HG03378 (cell line): ENCODE measurements around the gene MCF2L2.
A peak's percentile ranks its signal among the peaks of the same experiment; 100 is the strongest.
"Not testable (repeated sequence)": the region's sequence is repeated elsewhere in the genome, so short reads cannot be mapped to it uniquely, and the experiment has no call there.

ENCODE experiments used
- ATAC-seq: cut with Tn5 transposase; IDR thresholded peaks from one replicate; pipeline ENCODE4 v1.9.1; 2021; ENCODE audit warnings: mild to moderate bottlenecking, moderate library complexity; ENCODE audit not compliant: unreplicated experiment

The MCF2L2 gene

GRCh38 chr3:183443395-183444385 lies 15.3 kb upstream of the MCF2L2 start:
- no peak for ATAC-seq

DNA sequence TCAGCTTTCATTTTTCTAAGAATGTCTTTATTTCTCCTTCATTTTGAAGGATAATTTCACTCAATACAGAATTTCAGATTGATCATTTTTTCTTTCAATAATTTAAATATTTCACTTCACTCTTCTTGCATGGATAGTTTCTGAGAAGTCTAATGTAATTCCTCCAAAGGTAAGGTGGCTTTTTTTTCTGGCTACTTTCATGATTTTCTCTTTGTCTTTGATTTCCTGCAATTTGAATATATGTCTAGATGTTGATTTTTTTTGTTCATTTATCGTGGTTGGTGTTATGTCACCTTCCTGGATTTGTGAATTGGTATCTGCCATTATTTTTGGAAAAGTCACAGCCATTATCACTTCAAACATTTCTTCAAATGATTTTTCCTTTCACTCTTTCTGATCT lies 14.6 kb upstream of the MCF2L2 start:
- no peak for ATAC-seq

DNA sequence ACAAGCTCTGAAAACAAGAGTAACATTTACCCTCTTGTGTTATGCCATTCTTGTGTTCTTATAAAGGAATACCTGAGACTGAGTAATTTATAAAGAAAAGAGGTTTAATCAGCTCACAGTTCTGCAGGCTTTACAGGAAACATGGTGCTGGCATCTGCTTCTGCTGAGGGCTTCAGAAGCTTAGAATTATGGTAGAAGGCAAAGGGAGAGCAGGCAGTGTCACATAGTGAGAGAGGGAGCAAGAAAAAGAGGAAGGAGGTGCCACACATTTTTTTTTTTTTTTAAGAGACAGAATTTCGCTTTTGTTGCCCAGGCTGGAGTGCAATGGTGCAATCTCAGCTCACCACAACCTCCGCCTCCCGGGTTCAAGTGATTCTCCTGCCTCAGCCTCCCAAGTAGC lies 12.1 kb upstream of the MCF2L2 start:
- not testable (repeated sequence) for ATAC-seq

GRCh38 chr3:183439515-183439914 lies 11.1 kb upstream of the MCF2L2 start:
- no peak for ATAC-seq

GRCh38 chr3:183438735-183439134 lies 10.3 kb upstream of the MCF2L2 start:
- no peak for ATAC-seq

DNA sequence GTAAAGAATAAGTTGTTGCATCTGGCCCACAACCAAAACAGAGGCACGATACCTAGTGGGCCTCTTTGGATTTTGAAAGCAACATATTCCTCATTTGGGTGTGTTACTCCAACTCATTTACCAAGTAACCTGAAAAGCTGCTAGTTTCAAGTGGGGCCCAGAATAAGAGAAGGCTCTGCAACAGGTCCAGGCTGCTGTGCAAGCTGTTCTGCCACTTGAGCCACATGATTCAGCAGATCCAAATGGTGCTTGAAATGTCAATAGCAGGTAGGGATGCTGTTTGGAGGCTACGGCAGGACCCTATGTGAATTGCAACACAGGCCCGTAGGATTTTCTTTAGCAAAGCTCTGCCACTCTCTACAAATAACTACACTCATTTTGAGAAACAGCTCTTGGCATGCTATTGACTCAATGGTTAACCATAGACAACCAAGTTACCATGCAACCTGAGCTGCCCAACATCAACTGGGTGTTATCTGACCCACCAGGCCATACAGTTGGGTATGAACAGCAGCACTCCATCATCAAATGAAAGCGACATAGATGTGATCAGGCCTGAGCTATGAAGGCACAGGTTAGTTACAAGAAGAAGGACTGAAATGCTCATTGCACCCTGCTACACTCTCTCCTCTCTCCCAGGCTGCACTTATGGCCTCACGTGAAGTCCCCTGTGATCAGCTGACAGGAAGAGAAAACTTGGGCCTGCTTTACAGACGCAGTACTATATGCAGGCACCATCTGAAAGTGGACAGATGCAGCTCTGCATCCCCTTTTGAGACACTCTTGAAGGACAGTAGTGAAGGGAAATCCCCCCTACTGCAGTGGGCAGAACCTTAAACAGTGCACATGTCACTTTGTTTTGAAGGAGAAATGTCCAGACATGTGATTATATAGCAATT lies 9.5 kb upstream of the MCF2L2 start:
- no peak for ATAC-seq

- no peak for ATAC-seq
These were observed 8.6 kb upstream of the MCF2L2 start for GRCh38 chr3:183437061-183437460.

DNA sequence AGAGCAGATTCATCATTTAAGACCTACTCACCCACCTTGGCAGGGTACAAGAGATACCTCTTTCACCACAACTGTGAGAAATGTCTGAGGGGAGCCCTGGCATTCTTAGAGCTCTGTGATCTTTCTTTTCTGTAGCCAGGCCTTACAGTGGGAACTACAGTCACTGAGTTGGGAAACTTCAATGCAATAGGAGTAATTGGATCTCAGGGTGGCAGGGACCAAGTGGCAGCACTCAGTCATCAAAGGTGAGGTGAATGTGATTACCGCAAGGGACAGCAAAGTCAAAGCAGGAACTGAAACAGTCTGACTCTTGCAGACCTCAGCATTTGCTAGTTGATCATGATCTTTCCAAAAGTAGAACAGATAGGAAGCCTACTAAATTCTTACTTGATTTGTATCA lies 7.2 kb upstream of the MCF2L2 start:
- peak; percentile 98 for ATAC-seq

- no peak for ATAC-seq
These were observed 6.6 kb upstream of the MCF2L2 start for GRCh38 chr3:183434992-183435391.

- ATAC-seq: no peak
These were observed 6.1 kb upstream of the MCF2L2 start for GRCh38 chr3:183434503-183434902.

DNA sequence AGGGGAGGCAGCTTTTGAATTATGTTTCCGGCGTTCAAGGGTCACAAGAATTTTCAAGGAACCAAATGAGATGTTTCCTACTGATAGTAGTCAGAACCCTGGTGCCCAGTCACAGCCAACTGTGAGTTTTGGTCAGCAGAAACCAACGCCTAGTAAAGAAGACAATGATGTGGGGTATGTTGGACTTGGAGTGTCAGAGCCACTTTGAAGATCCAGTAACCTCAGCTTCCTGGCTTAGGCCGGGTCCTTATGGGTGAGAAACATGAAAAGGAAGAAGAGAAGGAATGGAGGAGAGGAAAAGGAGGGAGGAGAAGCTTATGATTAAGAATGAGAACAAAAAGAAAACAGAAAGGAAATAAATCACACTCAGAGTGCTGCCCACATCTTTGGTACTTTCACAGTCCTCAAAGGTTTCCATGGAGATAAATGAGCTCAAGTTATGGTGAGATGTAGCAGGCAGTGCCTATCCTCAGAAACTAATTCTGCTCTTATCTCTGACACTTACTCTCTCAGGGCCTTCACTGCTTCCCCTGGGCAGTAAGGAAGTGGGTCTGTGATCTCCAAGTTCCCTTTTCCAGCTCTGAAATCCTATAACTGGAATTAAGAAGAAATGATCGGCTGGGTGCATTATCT lies 2.0 kb upstream of the MCF2L2 start:
- ATAC-seq: no peak

DNA sequence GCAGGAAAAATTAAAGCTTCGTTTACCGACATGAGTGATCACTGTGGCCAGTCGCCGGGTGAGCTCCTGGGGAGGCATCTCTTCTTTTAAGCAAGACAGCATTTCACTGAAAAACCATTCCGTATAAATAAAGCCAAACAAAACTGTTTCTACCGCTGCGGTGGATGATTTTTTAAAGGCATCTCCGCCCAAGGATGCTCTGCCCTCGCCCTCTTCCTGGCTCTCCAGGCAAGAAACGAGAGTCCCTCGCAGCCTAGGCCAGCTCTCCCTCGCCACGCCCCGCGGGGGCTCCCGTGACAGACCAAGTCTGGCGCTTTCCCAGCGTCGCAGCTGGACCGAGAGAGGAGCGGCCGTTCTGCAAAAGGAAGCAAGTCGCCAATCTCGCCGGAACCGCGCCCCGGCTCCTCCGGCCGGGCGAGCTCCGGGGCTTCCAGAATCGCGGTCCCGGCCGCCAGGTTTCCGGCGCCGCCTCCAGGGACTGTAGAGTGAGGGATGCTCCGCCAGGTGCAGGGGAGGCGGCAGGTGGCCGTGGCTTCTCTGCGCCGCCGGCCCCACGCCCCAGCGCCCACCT lies 458 bp downstream of the MCF2L2 start:
- peak; percentile 25 for ATAC-seq

DNA sequence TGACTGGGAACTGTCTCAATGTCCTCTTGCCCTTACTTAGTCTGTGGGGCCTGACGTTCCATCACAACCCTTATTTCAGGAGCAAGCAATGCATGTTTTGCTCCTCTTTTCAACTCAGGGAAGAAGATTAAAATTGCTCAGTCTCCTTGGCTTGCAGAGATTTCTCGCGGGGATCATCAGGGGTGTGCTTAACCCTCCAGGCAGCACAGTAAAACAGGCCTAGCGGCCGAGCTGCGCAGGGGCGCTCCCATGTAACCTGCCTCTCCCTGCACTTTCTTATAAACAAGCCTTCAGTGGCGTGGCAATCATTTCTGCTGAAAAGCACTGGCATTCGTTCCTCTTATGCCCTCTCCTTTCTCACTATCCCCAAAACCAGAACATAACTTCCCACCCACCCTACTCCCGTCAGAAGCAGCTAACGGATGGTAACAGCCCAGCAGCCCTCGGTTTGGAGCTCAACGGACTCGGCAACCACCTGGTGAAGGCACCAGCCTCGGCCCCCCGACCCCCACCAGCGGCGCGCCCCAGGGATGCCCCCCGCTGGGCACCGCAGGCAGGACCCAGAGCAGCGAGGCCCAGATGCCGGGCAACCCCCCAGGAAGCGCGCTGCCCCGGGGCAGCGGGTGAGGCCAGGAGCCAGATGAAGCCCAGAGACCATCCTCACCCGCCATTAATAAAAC lies 1.1 kb downstream of the MCF2L2 start:
- ATAC-seq: no peak

GRCh38 chr3:183418807-183419206 lies 9.6 kb downstream of the MCF2L2 start:
- not testable (repeated sequence) for ATAC-seq

GRCh38 chr3:183411216-183411922 lies 17.1 kb downstream of the MCF2L2 start:
- ATAC-seq: no peak

- no peak for ATAC-seq
These were observed 17.7 kb downstream of the MCF2L2 start for GRCh38 chr3:183410759-183411158.

- no peak for ATAC-seq
These were observed 18.1 kb downstream of the MCF2L2 start for GRCh38 chr3:183410280-183410679.

DNA sequence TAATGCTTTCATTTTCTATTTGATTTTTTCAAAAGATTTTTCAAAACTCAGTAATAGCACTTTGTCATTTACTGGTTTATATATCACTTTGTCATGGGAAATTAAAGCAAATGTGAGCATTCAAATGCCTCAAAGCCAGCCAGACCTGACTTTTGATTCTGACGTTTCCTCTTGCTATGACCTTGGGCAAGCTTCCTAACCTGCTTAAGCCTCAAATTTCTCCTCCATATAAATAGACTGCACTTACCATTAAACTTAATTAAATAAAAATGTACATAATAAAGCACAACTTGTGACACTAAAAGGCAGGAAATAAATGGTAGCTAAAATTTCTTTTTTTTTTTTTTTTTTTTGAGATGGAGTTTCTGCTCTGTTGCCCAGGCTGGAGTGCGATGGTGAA lies 19.2 kb downstream of the MCF2L2 start:
- ATAC-seq: no peak

GRCh38 chr3:183401678-183402077 lies 26.7 kb downstream of the MCF2L2 start:
- no peak for ATAC-seq

DNA sequence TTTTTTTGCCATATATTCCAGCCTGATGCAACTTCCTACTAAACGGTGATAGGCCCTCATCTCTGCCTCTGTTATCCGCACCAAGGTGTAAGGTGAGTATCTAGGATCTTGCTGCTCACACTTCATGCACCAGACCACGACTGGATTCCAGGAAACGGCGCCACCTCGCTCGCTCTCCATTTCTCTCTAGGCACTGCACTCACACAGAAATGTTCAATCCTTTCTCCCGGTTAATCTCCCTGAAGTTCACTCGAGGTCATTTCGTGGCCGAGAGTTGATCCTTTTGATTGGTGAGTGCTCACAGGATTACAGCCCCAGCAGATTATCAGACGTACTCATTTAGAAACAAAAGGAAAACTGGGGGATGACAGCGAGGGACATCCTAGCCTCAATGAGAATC lies 28.1 kb downstream of the MCF2L2 start:
- no peak for ATAC-seq
